ENCODE measurements around the gene SPATA13. TPM values are rescaled to one million over a fixed set of nuclear protein-coding genes. Genes with fewer than 3 reads are reported as not detected.
A peak's percentile ranks its signal among the peaks of the same experiment; 100 is the strongest.

The SPATA13 gene
- total RNA-seq, 1 donor from 2014 or later: 38.2 TPM

- Histone ChIP-seq H3K4me1 (no peaks in the 10 kb centered on the region), H3K27ac (no peak overlapping the region)
- TF ChIP-seq, protein P1, sequence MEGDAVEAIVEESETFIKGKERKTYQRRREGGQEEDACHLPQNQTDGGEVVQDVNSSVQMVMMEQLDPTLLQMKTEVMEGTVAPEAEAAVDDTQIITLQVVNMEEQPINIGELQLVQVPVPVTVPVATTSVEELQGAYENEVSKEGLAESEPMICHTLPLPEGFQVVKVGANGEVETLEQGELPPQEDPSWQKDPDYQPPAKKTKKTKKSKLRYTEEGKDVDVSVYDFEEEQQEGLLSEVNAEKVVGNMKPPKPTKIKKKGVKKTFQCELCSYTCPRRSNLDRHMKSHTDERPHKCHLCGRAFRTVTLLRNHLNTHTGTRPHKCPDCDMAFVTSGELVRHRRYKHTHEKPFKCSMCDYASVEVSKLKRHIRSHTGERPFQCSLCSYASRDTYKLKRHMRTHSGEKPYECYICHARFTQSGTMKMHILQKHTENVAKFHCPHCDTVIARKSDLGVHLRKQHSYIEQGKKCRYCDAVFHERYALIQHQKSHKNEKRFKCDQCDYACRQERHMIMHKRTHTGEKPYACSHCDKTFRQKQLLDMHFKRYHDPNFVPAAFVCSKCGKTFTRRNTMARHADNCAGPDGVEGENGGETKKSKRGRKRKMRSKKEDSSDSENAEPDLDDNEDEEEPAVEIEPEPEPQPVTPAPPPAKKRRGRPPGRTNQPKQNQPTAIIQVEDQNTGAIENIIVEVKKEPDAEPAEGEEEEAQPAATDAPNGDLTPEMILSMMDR (IDR thresholded peaks at IDR 0.05): no peak
Observed at GRCh38 chr13:24153347-24153746, 7.2 kb upstream of the SPATA13 start.

DNA sequence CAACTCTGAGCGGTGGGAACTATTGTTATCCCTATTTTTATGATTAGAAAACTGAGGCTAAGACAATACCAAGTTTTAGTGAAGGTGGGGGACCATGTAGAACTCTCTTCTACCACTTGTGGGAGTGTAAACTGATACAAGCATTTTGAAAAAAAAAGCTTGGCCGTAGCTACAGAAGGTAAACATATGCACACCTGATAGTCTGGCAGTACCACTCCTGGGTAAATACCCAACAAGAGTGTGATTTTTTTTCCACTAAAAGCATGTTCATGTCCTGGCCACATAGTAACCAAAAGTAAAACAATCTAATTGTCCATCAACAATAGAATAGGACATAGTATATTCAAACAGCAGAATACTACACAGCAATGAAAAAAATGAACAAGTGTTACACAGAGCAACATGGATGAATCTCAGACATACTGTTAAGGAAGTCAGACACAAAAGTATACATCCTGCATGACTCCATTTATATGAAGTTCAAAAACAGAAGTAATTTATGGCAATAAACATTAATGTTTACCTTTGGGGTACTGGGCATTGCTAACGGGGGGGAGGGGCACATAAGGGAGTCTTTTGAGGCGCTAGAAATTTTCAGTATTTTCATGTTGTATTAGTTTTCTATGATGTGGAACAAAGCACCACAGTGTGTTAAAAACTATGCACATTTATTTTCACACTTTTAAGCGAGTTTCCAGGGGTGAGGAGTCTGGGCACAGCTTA, 6.4 kb upstream of the SPATA13 start:
- TF ChIP-seq, protein P1 (IDR thresholded peaks at IDR 0.05): no peak
- intact Hi-C loops (cut with DNase I): no loop called here

More at GRCh38 chr13:24153347-24153746, 7.2 kb upstream of the SPATA13 start:
- no peaks in the 10 kb centered on the region for H3K9me3 ChIP-seq
- no peaks in the 10 kb centered on the region for H3K36me3 ChIP-seq
- no peaks in the 10 kb centered on the region for H3K27me3 ChIP-seq
- intact Hi-C loops (cut with DNase I): no loop called here
- no peak overlapping the region for H3K4me3 ChIP-seq
- DNase-seq (ENCODE audit: low spot score in 2 of 2): no peak

DNA sequence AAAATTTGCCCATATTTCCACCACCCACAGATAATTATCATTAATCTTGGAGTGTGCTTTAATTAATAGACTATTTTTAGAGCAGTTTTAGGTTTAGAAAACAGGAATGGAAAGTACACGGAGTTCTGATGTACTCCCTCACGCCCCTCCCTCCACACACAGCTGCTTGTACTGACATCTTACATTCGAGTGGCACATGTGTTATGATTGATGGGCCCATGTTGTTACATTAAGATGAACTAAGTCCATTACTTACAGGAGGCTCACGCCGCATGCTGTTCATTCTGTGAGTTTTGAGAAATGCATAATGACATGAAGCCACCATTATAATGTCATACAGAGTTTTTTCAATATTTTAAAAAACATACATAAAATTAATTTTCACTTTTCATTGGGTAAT, 1.2 kb upstream of the SPATA13 start:
- Histone ChIP-seq H3K27ac (no peak overlapping the region), H3K9me3 (no peaks in the 10 kb centered on the region), H3K27me3 (no peaks in the 10 kb centered on the region), H3K4me3 (no peak overlapping the region), H3K36me3 (no peaks in the 10 kb centered on the region), H3K4me1 (no peaks in the 10 kb centered on the region)
- intact Hi-C loops (cut with DNase I): no loop called here
- TF ChIP-seq, protein P1 (IDR thresholded peaks at IDR 0.05): no peak
- DNase-seq (ENCODE audit: low spot score in 2 of 2): no peak

More for the DNA sequence above, 6.4 kb upstream of the SPATA13 start:
- Histone ChIP-seq H3K4me3 (no peak overlapping the region), H3K27ac (no peak overlapping the region), H3K27me3 (no peaks in the 10 kb centered on the region), H3K4me1 (no peaks in the 10 kb centered on the region), H3K36me3 (no peaks in the 10 kb centered on the region), H3K9me3 (no peaks in the 10 kb centered on the region)
- no peak for DNase-seq (ENCODE audit: low spot score in 2 of 2)

DNA sequence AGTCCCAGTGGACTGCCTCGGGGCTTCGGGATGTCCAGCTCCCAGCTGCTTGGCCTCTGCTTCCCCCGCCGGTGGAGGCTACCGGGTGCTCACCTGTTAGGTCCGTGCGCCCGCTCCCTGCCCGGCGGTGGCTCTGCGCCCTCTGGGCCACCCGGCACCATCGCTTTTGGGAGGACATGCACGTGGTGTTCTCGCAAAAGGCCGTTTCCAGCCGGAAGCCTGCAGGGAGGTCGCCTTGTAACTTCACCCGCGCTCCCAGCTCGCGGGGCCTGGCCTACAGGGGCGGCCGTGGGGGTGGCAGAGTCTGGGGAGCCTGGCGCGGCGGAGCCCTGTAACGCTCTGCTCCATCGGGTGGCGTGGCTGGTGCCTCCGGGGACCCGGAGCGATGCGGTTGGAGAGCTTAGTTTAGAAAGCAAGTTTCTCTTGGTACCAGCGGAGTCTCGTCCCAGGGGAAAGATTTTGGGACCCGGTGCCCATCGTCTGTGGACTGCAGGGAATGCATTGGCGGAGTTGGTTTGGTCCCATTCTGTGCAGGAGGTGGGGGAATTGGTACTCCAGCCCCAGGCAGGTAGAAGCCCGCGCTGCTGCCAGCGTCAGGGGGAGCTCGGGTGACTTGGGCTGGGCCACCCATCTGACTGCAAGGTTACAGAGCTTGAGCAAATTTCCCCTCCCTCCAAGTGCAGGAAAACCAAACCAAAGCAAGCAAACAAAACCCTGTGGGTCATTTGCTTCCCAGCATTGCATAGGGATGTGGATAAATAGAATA, 673 bp downstream of the SPATA13 start:
- DNase-seq (ENCODE audit: low spot score in 2 of 2): peak in 1 of 2 donors; percentile 64
- Histone ChIP-seq H3K4me3 (peak overlapping the region; percentile 61 to 89), H3K4me1 (no peaks in the 10 kb centered on the region), H3K27me3 (no peaks in the 10 kb centered on the region), H3K27ac (peak overlapping the region in 1 of 2 donors; percentile 41), H3K36me3 (no peaks in the 10 kb centered on the region), H3K9me3 (no peaks in the 10 kb centered on the region)
- TF ChIP-seq, protein P1 (IDR thresholded peaks at IDR 0.05): no peak
- intact Hi-C loops (cut with DNase I): loop anchor here (2.0 to 5.0 kb wide), 3 partner anchors 56 to 140 kb away; no protein-coding TSS in a partner anchor

DNA sequence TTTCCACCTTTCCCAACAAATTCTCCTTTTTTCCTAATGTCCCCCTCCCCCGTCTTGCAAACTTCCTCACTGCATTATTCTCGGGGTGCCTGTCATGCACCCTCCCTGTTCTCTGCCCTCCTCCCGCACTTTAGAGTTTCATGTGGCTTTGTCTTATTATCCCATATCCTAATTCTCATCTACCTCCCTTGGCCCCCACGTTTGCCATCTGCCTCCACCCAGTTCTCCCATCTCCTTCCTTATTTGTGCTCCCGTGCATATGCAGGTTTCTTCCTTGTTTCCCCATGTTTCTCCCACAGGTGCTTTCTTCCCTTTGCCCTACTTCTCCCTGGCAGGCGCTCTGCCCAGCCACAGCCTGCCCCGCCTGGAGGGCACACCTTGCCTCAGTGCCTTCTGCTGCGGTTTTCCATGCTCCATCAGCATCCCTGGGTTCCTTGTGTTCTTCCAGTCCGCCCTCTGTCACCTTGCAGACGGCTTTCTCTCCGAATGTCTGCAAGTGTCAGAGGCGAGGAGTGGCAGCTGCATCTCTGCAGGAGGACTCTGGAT, 1.5 kb downstream of the SPATA13 start:
- Histone ChIP-seq H3K4me1 (no peaks in the 10 kb centered on the region), H3K27me3 (no peaks in the 10 kb centered on the region), H3K4me3 (peak overlapping the region; percentile 61 to 89), H3K36me3 (no peaks in the 10 kb centered on the region), H3K27ac (no peak overlapping the region), H3K9me3 (no peaks in the 10 kb centered on the region)
- intact Hi-C loops (cut with DNase I): loop anchor here (2.0 to 5.0 kb wide), 3 partner anchors 55 to 141 kb away; no protein-coding TSS in a partner anchor
- no peak for DNase-seq (ENCODE audit: low spot score in 2 of 2)
- TF ChIP-seq, protein P1 (IDR thresholded peaks at IDR 0.05): no peak

Measured in ascending aorta (tissue), 2 donors.